GM19452 (cell line): ENCODE data around the gene AMACR.

Experiments used
- ATAC-seq: cut with Tn5 transposase; IDR thresholded peaks from one replicate; pipeline ENCODE4 v1.9.1; 2021; ENCODE audit not compliant: unreplicated experiment

Gene AMACR

DNA sequence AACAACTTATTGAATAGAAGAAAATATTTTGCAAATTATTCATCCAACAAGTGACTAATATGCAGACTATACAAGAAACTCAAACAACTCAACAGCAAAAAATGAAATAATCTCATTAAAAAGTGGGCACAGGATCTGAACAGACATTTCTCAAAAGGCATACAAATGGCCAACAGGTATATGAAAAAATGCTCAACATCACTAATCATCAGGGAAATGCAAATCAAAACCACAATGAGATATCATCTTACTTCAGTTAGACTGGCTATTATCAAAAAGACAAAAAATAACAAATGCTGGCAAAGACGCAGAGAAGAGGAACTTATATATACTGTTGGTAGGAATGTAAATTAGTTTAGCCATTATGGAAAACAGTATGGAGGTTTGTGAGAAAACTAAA, 1.8 kb upstream of the AMACR start:
- no peak for ATAC-seq

DNA sequence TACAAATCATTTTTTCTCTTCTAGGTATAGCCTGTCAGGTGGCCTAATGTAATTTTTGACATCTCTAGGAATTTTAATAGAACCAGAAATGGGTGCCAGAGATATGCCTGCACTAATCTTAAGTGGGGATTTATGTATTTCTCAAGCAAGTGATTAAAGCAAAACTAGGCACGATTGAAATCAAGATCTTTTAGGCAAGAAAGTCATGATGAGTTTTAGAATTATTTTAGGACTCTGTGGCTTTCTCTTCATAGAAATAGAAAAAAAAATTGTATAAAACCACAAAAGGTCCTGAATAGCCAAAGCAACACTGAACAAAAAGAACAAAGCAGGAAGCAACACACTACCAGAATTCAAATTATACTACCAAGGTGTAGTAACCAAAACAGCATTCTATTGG, 952 bp upstream of the AMACR start:
- ATAC-seq = no peak

DNA sequence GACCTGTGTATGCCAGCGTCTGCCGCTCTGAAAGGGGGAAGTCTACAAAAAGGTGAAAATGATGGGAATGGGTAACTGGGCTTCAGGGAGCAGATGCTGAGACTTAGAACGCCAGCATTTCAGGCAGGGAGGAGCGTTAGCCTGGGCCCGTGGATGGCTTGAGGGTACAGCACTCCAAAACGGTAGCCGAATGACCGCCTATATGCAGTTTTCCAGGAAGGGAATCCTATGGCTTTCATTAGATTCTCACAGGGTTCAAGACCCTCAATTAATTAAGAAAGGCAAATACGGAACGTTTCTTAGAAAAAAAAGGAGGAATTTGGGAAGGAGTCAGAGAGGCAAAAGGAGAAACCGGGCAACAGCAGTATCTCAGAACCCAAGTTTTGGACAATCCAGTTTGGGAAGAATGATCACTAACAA, 639 bp downstream of the AMACR start:
- no peak for ATAC-seq

DNA sequence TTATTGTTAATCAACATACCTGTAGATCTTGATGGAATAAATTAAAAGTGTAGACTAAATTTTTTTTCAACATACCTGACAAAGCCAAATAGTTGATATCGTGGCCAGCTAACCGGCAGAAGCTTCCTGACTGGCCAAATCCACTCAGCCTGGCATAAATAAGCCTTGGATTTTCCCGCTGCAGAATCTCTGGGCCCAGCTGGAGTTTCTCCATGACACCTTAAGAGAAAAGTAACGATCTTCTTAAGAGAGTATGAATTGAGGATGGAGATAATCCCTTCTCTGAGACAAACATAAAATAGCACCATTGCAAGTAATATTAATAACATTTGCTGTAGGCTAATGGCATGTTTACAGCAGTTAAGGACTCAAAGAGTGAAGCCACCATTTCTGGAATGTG, 2.2 kb downstream of the AMACR start:
- ATAC-seq = no peak

DNA sequence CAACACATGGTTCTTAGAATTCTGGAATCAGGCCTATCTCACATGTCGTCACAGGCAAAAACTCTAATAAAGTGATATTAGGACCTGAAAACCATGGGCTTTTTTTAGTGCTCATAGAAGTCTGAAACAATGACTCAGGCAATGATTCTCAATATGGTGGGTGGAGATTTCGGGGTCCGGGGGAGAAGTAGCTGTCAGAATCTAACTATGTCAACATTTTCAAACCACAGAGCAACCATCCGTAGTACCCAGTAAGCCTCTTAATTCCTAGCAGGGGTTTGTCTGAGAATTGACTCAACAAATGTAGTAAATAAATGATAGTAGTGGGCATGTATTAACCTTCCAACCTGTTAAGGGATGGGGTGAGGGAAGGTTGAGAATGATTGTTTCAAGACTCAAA, 2.6 kb downstream of the AMACR start:
- ATAC-seq = no peak

DNA sequence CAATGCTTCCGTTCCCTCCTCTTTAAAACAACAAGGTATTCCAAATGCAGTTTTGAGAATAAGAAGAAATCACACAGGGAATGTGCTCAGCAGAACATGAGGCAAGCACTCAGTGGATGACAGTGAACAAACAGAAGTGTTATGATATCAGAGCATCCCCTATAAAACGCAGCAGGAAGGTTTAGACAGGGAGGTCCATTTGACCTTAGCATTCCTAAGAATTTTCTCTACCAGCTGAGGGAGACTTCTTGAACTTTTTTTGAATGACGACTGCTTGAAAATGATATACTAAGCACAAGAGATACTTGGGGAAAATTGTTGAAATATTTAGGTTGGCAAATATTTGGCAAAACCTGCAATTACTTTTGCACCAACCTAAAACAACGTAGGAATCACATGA, 3.9 kb downstream of the AMACR start:
- no peak for ATAC-seq

DNA sequence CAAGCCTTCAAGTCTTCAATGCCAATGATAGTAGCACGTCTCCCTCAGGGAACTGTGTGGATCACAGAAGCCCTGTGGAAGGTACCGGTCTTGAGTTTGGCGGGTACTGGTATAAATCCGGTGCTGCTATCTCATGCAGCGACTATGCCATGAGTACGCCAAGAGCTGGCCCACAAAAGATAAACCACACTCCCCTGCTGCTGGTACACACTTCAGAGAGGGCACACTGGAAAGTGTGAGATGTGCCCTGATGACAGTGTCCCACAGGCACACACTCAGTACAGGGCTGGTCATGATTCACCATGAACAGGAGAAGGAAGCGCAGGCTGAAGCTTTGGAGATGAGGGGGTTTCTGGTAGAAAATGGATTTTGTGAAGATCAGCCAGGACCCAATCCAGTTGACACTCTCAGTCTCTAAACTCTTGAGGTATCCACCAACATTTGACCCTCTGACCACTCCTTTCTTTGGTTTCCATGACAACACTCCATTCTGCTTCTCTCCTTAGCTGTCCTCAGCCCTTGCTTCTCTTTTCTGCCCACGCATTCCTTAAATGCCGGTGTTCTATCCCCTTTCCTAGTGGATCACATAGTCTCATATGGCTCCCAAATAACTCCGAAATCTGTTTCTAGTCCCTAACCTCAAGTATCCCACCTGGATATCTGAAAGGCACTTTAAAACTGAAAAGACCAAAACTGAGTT, 5.1 kb downstream of the AMACR start:
- ATAC-seq = no peak

DNA sequence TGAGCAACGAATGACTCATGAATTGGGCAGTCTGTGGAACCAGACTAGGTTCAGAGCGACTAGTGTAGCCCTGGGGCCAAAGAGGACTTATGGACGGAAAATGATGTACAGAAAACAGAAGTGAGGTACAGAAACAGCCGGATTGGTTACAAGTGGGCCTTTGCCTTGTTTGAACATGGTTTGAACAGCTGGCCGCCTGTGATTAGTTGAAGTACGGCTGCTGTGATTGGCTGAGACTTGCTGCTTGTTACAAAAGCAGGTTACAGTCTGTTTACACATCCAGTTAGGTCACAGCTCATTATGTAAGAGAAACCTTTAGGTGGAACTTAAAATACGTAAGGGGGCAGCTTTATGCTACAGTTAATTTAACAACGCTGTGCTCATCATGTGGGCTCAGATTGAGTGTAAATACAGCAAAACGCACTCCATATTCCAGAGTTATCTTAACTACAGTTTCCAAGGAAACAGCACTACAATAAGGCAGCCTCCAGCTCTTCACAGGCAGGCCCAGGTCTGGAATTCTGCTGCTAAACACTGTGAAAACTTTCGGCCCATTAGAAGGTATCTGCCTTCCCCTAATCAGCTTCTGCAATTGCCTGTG, 6.5 kb downstream of the AMACR start:
- no peak for ATAC-seq

DNA sequence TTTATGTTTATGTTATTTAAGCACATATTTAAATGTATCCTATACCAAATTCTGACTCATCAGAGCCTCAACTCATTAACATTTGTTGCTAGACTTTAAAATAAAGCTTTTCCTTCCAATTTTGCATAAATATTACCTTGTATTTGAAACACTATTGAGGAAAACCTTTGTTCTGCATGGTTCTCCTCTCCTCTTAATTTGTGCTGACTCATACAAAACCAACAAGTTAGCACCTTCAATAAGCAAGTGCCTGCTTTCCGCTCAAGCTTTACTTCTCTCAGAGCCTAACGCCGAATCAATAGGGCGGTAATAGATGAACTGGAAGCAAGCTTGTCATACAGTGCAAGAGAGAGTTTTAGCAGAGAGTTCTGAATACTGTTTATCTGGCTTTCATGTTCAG, 7.9 kb downstream of the AMACR start:
- ATAC-seq = no peak

DNA sequence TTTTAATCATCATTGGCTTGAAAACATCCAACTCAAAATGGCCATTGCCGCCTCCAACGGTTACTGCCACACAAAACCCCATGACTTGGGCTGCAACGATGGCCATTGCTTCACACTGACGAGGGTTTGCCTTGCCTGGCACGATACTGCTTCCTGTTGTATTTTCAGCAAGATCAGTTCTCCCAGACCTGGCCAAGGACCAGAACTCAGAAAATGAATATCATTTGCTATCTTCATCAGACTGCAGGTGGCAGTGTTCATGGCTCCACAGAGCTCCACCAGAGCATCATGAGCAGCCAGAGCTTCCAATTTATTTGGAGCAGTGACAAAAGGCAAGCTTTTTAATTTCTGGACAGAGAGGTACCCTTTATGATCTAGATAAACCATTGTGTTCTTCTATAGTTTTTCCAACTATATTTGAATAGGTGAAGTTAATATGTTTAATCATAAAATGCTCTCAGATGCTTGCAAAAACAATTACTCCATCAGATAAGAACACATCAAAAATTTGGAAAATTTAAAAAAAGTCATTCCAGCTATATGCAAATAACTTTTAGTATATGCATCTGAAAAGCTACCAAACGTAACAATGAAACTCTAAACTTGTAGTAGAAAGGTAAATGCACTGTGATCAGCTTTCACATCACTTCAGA, 10.4 kb downstream of the AMACR start:
- peak; percentile 75 for ATAC-seq

DNA sequence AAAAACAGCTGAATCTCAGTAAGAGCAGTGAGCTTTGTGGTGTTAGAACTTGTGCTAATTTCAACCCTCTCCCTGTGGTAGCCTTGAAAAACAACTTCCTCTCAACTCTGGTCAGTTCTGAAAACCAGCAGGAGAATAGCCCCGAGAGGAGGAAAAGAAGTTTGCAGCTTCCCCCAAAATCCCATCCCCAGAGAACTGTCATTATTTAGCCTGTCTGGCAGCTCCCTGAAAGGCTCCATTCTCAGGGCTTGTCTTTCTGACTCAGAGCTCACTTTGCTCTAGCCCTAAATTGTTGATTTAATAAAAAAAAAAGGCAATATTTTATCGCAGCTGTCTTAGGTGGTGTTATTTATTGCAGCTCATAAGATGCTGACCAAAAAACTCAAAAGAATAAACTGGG, 12.0 kb downstream of the AMACR start:
- no peak for ATAC-seq

DNA sequence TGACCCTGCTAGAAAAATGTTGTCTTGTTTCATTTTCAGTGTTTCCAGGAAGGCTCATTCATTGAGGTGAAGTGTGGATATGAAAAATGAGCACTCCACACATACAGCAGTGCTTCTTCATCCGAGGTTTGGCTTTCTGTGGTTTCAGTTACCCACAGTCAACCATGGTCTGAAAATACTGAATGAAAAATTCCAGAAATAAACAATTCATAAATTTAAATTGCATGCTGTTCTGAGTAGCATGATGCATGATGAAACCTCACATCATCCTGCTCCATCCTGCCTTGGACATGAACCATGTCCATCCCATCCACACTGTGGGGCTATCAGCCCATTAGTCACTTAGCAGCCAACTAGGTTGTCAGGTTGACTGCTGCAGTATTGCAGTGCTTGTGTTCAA, 13.0 kb downstream of the AMACR start:
- no peak for ATAC-seq

DNA sequence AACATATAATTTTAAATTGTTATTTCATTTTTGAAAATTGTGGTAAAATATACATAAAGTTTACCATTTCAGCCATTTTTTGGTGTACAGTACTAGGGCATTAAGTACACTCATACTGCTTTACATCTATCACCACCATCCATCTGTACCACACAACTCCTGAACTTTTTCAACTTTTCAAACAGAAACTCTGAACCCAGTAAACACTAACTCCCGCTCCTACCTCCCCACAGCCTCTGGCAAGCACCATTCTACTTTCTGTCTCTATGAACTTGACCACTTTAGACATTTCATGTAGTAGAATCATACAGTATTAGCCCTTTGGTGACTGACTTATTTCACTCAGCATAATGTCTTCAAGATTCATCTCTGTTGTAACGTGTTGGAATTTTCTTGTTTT, 15.0 kb downstream of the AMACR start:
- ATAC-seq = no peak

DNA sequence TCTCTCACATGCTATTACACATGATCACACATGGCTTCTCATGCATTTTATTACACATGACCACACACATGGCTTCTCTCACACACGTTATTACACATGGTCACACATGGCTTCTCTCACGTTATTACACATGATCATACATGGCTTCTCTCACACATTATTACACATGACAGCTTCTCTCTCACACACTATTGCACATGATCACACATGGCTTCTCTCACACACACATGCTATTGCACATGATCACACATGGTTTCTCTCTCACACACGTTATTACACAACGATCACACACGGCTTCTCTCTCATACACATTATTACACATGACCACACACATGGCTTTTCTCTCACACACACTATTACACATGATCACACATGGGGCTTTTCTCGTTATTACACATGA, 22.4 kb downstream of the AMACR start:
- ATAC-seq = no peak

DNA sequence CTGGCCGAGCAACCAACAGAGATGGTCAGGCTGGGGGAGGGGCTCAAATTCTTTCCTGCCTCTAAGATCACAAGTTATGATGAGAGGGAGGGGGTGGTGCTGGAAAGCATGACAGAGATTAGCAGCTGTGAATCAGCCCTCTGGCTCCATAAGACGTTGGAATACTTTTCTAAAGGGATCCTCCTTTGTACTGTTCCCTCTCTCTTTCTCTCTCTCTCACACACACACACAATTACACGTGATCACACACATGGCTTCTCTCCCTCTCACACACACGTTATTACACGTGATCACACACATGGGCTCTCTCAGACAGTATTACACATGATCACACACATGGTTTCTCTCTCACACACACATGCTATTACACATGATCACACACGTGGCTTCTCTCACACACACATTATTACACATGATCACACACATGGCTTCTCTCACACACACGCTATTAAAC, 23.2 kb downstream of the AMACR start, which contains the start of gene SLC45A2:
TSS of gene SLC45A2 (minus strand) at position 23 of the 454 bp plus-strand sequence. CDS start 110 bp downstream, outside the sequence.
- no peak for ATAC-seq

DNA sequence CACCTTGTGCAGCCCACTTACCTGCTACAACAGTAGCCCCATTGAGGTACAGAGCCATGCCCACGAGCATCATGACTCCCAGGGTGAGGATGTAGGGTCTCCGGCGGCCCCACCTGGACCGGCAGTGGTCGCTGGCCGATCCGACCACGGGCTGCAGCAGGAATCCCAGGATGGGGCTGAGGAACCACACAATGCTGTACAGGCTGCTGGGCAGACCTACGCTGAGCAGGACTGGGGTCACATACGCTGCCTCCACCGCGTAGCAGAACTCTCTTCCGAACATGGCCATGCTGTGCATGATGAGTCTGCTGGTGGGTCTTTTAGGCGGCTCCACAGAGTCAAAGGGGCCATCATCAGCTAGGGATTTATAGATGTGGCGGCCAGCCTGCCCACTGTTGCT, 23.7 kb downstream of the AMACR start:
- no peak for ATAC-seq

DNA sequence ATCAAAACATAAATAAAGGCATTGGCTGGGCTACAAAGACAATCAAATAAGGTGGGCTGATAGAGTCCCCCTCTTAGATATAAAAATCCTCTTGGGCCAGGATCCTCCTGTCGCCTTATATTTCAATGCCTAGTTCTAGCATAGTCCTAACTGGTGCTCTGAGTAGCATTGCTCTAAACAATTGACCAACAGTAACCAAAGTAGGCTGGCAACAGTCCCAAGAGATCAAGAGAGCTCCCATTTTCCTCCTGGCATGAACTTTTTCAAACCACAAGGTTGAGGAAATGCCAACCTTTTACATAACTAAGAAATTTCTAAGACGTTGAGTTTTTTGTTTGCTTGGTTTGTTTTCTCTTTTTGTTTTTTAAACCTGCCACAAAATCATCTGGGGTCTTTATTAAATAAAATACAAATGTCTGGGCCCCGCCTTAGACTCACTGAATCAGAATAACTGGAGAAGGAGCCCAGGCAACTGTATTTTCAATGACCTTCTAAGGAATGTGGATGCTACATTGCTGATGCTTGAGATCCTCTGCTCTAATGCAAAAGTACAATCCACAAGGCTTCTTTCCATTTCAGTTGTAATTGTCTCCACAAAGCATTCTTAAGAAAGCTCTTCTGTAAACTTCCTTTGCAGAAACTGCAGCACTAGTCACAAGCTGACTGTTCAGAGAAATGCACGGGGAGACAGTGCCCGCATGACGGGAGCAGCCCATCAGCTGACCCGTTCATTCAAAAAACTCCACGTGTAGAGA, 26.3 kb downstream of the AMACR start:
- no peak for ATAC-seq

DNA sequence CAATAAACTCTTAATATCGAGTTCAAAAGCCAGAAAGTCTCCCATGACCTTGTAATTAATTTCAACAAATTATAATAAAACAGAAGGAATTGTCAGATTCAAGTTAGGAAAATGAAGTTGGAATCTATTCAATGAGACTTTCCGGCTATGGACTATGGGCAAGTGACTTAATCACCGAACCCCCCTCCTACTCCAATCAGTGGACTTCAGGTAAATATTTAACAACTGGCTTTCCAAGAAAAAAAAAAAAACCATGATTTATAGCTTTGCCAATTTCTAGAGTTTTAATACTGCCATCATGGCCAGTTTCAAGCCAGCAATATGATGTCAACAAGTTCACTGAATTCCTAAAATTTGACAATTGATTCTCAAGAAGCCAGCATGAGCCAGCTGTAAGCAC, 27.8 kb downstream of the AMACR start:
- ATAC-seq = no peak

DNA sequence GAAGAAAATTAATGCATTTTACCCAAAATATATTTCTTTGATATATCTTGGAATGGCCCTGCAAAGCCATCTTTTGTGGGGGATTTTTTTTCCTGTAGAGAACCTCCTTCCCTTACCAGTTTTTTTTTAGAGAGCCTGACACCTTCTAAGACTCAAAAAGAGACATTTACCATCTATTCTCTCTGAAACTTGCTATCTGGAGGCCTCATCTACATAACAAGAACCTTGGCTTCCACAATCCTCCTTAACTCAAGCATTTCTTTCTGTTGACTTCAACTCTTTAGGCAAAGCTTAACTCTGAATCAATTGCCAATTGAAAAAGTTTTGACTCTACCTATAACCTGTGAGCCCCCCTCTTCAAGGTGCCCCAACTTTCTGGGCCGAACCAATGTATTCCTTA, 29.5 kb downstream of the AMACR start:
- ATAC-seq = no peak

DNA sequence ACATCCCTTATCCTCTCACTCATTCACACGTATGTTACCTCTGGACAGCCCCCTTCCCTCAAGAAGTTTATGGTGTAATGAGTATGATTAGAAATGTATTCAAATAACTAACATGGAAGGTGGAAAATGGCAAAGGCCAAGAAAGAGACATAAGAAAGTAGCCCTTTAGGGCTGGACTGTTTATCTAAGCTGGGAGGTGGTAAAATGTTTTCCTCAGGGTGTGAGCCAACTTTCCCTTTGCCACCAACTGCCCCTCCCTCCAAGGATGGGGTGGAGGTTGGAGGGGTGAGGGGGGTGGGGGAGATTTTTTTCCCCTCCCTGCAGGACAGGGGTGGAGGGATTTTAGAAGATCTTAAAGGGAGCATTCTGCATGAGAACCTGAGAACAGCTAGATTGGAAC, 31.5 kb downstream of the AMACR start:
- no peak for ATAC-seq

DNA sequence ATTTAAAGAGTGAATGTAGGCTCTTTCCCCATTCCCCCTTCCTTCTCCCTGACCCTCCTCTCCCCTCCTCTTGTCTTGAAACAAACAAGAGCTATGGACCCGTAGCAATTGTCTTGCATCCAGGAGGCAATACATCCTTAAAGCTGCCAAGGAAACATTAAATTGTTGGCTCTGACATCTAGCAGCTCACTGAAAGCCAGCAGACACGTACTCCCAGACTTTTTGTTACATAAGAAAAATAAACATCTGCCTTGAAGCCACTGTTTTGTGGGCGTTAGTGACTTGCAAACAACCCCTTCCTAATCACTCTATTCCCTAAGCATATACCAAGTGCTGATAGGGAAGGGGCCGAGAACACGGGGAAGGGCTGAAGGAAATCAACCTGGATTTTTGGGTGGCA, 32.0 kb downstream of the AMACR start:
- ATAC-seq = no peak

DNA sequence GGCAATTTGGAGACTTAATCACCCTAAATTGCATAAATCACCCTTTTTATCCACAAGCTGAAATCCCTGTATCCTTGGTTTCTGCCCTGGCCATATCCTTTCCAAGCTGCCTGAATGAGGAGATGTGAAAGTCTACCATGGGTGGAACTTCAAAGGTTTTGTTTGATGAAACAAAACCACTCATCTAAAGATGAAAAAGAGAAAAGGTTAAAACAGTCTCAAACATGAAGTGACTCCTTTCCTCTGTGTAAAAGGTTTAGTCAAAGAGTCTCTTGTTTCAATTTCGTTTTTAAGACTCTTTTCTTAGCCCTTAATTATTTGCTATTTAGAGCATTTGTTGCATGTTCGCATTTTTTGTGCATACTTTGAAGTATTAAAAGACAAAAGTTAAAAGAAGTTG, 34.6 kb downstream of the AMACR start:
- ATAC-seq = no peak
